GM23338 (cell line): Measurements from ENCODE around the gene ADAT3.

ENCODE experiments used
- CREB1 ChIP-seq: fragments of 250-450 bp; sonication (Bioruptor Pico); IDR thresholded peaks from 2 replicates; pipeline ENCODE4 v1.5.0; 2020; ENCODE audit warnings: low read depth, mild to moderate bottlenecking, moderate library complexity
- ETS1 ChIP-seq: IDR thresholded peaks from 2 replicates; pipeline ENCODE4 v1.6.1; 2016; ENCODE audit warnings: antibody characterized with exemption
- EZH2 ChIP-seq: fragments of 200-600 bp; sonication (generic); IDR thresholded peaks from one replicate; pipeline ENCODE4 v1.8.0; 2017; ENCODE audit warnings: antibody characterized with exemption, mild to moderate bottlenecking, low read depth; ENCODE audit not compliant: unreplicated experiment
- EZH2phosphoT487 ChIP-seq: fragments of 200-600 bp; sonication (generic); IDR thresholded peaks from one replicate; pipeline ENCODE4 v1.8.1; 2018; ENCODE audit warnings: antibody characterized with exemption; ENCODE audit not compliant: unreplicated experiment
- JUNB ChIP-seq: IDR thresholded peaks from one replicate; pipeline ENCODE4 v1.6.1; 2016; ENCODE audit warnings: antibody characterized with exemption; ENCODE audit not compliant: unreplicated experiment
- NANOG ChIP-seq: IDR thresholded peaks from 2 replicates; pipeline ENCODE4 v1.6.1; 2016; ENCODE audit warnings: antibody characterized with exemption, borderline replicate concordance
- POLR2AphosphoS5 ChIP-seq: IDR thresholded peaks from 2 replicates; pipeline ENCODE4 v1.6.1; 2016; ENCODE audit warnings: antibody characterized with exemption, low read depth
- REST ChIP-seq: IDR thresholded peaks from one replicate; pipeline ENCODE4 v1.6.1; 2018; ENCODE audit warnings: antibody characterized with exemption; ENCODE audit not compliant: unreplicated experiment
- STAT1 ChIP-seq: IDR thresholded peaks from one replicate; pipeline ENCODE4 v1.6.1; 2016; ENCODE audit warnings: antibody characterized with exemption; ENCODE audit not compliant: unreplicated experiment
- ZNF114 ChIP-seq: fragments of 250-450 bp; sonication (Bioruptor Pico); IDR thresholded peaks from 2 replicates; pipeline ENCODE4 v1.5.0; 2020; ENCODE audit warnings: mild to moderate bottlenecking, moderate library complexity
- ZNF331 ChIP-seq: fragments of 250-450 bp; sonication (Bioruptor Pico); IDR thresholded peaks from 2 replicates; pipeline ENCODE4 v1.5.0; 2020; ENCODE audit warnings: low read depth, mild to moderate bottlenecking, moderate library complexity
- ZNF462 ChIP-seq: fragments of 250-450 bp; sonication (Bioruptor Pico); IDR thresholded peaks from 2 replicates; pipeline ENCODE4 v1.5.0; 2020; ENCODE audit warnings: mild to moderate bottlenecking, moderate library complexity
- TF ChIP-seq, protein P1 (sequence below), 2 experiments: fragments of 200-600 bp in 1 of 2; sonication (generic) in 1 of 2; conservative IDR thresholded peaks; 2 replicates each; pipeline versions ENCODE4 v1.5.1 to v1.6.1; 2016 to 2017; ENCODE audit warnings: antibody characterized with exemption in 2 of 2, low read depth in 2 of 2, mild to moderate bottlenecking in 2 of 2, moderate library complexity in 1 of 2

DNA sequence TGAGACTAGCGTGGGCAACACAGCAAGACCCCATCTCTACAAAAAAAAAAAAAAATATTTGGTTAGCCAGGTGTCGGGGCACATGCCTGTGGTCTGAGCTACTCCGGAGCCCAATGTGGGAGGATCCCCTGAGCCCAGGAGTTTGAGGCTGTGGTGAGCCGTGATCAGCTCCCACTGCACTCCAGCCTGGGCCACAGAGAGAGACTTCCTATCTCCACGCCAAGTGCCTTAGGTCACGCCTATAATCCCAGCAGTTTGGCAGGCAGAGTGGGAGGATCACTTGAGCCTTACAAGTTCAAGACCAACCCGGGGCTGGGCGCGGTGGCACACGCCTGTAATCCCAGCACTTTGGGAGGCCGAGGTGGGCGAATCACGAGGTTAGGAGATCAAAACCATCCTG lies 8.7 kb upstream of the ADAT3 start:
- no peak for TF ChIP-seq EZH2
- TF ChIP-seq, protein P1, sequence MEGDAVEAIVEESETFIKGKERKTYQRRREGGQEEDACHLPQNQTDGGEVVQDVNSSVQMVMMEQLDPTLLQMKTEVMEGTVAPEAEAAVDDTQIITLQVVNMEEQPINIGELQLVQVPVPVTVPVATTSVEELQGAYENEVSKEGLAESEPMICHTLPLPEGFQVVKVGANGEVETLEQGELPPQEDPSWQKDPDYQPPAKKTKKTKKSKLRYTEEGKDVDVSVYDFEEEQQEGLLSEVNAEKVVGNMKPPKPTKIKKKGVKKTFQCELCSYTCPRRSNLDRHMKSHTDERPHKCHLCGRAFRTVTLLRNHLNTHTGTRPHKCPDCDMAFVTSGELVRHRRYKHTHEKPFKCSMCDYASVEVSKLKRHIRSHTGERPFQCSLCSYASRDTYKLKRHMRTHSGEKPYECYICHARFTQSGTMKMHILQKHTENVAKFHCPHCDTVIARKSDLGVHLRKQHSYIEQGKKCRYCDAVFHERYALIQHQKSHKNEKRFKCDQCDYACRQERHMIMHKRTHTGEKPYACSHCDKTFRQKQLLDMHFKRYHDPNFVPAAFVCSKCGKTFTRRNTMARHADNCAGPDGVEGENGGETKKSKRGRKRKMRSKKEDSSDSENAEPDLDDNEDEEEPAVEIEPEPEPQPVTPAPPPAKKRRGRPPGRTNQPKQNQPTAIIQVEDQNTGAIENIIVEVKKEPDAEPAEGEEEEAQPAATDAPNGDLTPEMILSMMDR (conservative IDR thresholded peaks at IDR 0.05; ENCODE audit: low read depth in 2 of 2), result no peak
- no peak for TF ChIP-seq POLR2AphosphoS5
- TF ChIP-seq STAT1, result no peak
- TF ChIP-seq EZH2phosphoT487, result no peak
- no peak for TF ChIP-seq REST
- no peak for TF ChIP-seq CREB1 (CRISPR knock-in tag)
- TF ChIP-seq JUNB, result no peak
- no peak for TF ChIP-seq ZNF331 (CRISPR knock-in tag)
- TF ChIP-seq ZNF114, result no peak
- TF ChIP-seq ETS1, result no peak
- no peak for TF ChIP-seq NANOG
- no peak for TF ChIP-seq ZNF462
